Calu3 (cell line): ENCODE results near the gene NOL4. TPM values are rescaled to one million over a fixed set of nuclear protein-coding genes. Genes with fewer than 3 reads are reported as not detected.

Experiments used
- BruUV-seq: library from RNA; stranded (reverse); fragments of 400-500 nt; replicated peaks from 2 replicates; lab custom pipeline; 2021; lab: Mats Ljungman, UMichigan
- CTCF ChIA-PET: fragments of 300-600 bp; sonication (Branson Sonifier 250); formaldehyde crosslinking; loops from one replicate; lab custom pipeline; 2022; ENCODE audit warnings: antibody characterized with exemption; lab: Charles Lee
- DNase-seq: peaks from one replicate; pipeline ENCODE4 v3.0.0; 2022
- H3K27ac Mint-ChIP-seq: one replicate; pipeline ENCODE4 v1.8.0; 2022; ENCODE audit warnings: mixed read lengths; ENCODE audit not compliant: unreplicated experiment
- H3K27me3 Mint-ChIP-seq: one replicate; pipeline ENCODE4 v1.8.0; 2022; ENCODE audit warnings: mixed read lengths; ENCODE audit not compliant: unreplicated experiment
- H3K36me3 Mint-ChIP-seq: one replicate; pipeline ENCODE4 v1.8.0; 2022; ENCODE audit warnings: mild to moderate bottlenecking, moderate library complexity, mixed read lengths; ENCODE audit not compliant: insufficient read depth, unreplicated experiment
- H3K4me1 Mint-ChIP-seq: one replicate; pipeline ENCODE4 v1.8.0; 2022; ENCODE audit warnings: mild to moderate bottlenecking, low read depth, mixed read lengths; ENCODE audit not compliant: unreplicated experiment
- H3K4me3 Mint-ChIP-seq: one replicate; pipeline ENCODE4 v1.8.0; 2022; ENCODE audit warnings: mild to moderate bottlenecking, low read depth, moderate library complexity, mixed read lengths; ENCODE audit not compliant: unreplicated experiment
- H3K9me3 Mint-ChIP-seq: one replicate; pipeline ENCODE4 v1.8.0; 2022; ENCODE audit warnings: low read depth, mixed read lengths; ENCODE audit not compliant: unreplicated experiment
- CTCF ChIP-seq: fragments of 200-600 bp; IDR thresholded peaks from one replicate; pipeline ENCODE4 v1.8.0; 2022; ENCODE audit warnings: antibody characterized with exemption; ENCODE audit not compliant: unreplicated experiment
- intact Hi-C: fragments of 100-400 bp; cut with micrococcal nuclease; formaldehyde crosslinking; loops from one replicate; pipeline ENCODE4 v1.10.0; 2022; ENCODE audit not compliant: unreplicated experiment
- total RNA-seq: library from RNA; stranded (reverse); gene quantifications from 2 replicates; pipeline ENCODE4 v1.2.3, GENCODE V29; 2022

Gene NOL4
- total RNA-seq, 1 experiment from 2014 or later, result not detected

DNA sequence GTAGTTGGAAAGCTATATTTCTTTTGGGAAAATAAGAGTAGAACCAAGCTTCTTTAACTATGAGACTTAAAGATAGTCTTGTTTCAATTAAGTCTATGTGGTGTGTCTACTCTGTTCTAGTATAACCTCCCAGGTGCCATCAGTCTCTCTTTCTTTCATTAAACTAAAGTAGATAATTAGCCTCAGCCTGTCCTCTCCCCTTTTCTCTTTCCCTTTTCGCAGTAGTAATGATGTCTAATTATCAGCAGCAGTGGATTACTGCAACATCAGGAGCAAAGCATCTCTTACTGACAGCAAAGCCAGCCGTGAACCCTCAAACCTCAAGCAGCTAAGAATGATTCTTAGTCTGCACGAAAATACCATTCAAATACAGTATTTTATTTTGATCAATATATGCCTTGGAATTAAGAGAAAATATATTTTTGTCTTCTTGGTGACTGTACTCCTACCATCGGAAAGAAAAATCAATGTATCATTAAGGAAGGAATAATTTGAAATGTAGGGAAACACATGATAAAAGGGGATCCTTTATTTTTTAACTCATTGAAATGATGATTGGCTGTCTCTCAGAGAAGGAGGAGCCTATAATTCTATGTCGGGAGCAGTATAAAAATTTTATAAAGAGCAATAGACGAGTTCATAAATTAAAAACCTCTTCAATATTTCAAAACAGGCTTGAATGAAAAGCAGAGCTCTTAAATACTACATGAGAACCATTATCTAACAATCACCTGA lies 4.5 kb downstream of the NOL4 start:
- no TSS peak for BruUV-seq
- Mint-ChIP-seq H3K36me3 (peaks cover 13% of the 10 kb centered on the region), H3K9me3 (no peaks in the 10 kb centered on the region), H3K27me3 (peaks cover 52% of the 10 kb centered on the region), H3K4me1 (peaks cover 10% of the 10 kb centered on the region), H3K27ac (no peak overlapping the region), H3K4me3 (no peak overlapping the region)
- intact Hi-C loops, result loop anchor here (10.0 kb wide), 1 partner anchor 465 kb away; no protein-coding TSS in a partner anchor
- no peak for DNase-seq
- CTCF ChIA-PET, result no interaction called here
- no peak for TF ChIP-seq CTCF

DNA sequence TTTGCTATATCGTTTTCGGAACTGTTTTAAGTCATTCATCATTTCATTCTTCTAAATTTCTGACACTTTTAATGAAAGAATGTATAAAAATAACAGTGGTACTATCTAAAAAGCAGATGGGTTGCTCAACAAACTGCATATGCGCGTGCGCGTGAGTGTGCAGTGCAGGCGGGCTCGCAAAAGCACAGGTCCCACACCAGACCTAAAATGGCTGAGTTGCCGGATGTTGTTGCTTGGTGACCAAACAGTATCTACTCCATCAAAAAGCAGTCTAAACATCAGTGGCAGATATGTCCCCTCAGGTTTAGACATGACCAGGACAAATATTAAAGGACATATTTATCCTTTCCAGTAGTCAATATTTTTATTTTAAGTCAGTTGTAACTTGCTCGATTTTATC lies 5.1 kb downstream of the NOL4 start:
- CTCF ChIA-PET, result no interaction called here
- intact Hi-C loops, result loop anchor here (10.0 kb wide), 1 partner anchor 465 kb away; no protein-coding TSS in a partner anchor
- no peak overlapping the region for H3K4me3 Mint-ChIP-seq
- H3K4me1 Mint-ChIP-seq, result peaks cover 10% of the 10 kb centered on the region
- H3K27ac Mint-ChIP-seq, result no peak overlapping the region
- peaks cover 49% of the 10 kb centered on the region for H3K27me3 Mint-ChIP-seq
- DNase-seq, result no peak
- no TSS peak for BruUV-seq
- no peaks in the 10 kb centered on the region for H3K9me3 Mint-ChIP-seq
- H3K36me3 Mint-ChIP-seq, result peaks cover 13% of the 10 kb centered on the region
- no peak for TF ChIP-seq CTCF

GRCh38 chr18:34212511-34212910 lies 12.2 kb downstream of the NOL4 start:
- Mint-ChIP-seq H3K4me3 (no peak overlapping the region), H3K27ac (no peak overlapping the region), H3K4me1 (no peaks in the 10 kb centered on the region), H3K36me3 (no peaks in the 10 kb centered on the region), H3K27me3 (no peaks in the 10 kb centered on the region), H3K9me3 (no peaks in the 10 kb centered on the region)
- CTCF ChIA-PET, result no interaction called here
- no peak for TF ChIP-seq CTCF
- intact Hi-C loops, result no loop called here
- no peak for DNase-seq
- no TSS peak for BruUV-seq

GRCh38 chr18:34207344-34207851 lies 17.3 kb downstream of the NOL4 start:
- no peaks in the 10 kb centered on the region for H3K4me1 Mint-ChIP-seq
- H3K4me3 Mint-ChIP-seq, result no peak overlapping the region
- H3K9me3 Mint-ChIP-seq, result no peaks in the 10 kb centered on the region
- BruUV-seq, result no TSS peak
- H3K36me3 Mint-ChIP-seq, result no peaks in the 10 kb centered on the region
- DNase-seq, result no peak
- TF ChIP-seq CTCF, result no peak
- CTCF ChIA-PET, result no interaction called here
- H3K27me3 Mint-ChIP-seq, result no peaks in the 10 kb centered on the region
- H3K27ac Mint-ChIP-seq, result no peak overlapping the region
- intact Hi-C loops, result no loop called here
